ENCODE measurements around the gene ANGPTL8.

GRCh38 chr19:11243798-11244169, 4.4 kb downstream of the ANGPTL8 start:
- TF ChIP-seq PBX3 (IDR thresholded peaks at IDR 0.05; ENCODE audit: insufficient replicate concordance, low read depth, low read length) (no peak), MEF2B (IDR thresholded peaks at IDR 0.05; ENCODE audit: partially characterized antibody, poor library complexity, severe bottlenecking) (no peak), DPF2 (IDR thresholded peaks at IDR 0.05) (no peak), ZSCAN29 (IDR thresholded peaks at IDR 0.05) (no peak), ESRRA (IDR thresholded peaks at IDR 0.05; ENCODE audit: low read length) (no peak), CTCF (IDR thresholded peaks at IDR 0.05 in 2 of 3, conservative IDR thresholded peaks at IDR 0.05 in 1 of 3; ENCODE audit: control insufficient read depth in 2 of 3, extremely low read depth in 1 of 3, insufficient read depth in 1 of 3, low read depth in 3 of 3, low read length in 3 of 3) (no peak), KDM1A (IDR thresholded peaks at IDR 0.05; ENCODE audit: borderline replicate concordance) (no peak), CHD4 (IDR thresholded peaks at IDR 0.05) (no peak)

All from GM12878 (cell line).